ENCODE data around the gene INF2. TPM values are rescaled to one million over a fixed set of nuclear protein-coding genes. Genes with fewer than 3 reads are reported as not detected.

Gene INF2
- total RNA-seq, 1 donor: 49.2 TPM

- H4K20me1 ChIP-seq (ENCODE audit: insufficient read depth, low read length): peaks cover 4% of the 10 kb centered on the region
- DNase-seq (ENCODE audit: insufficient read length, low spot score, missing footprints): no peak
- H3K4me3 ChIP-seq (ENCODE audit: insufficient read depth, low read length): no peak overlapping the region
- peaks cover 55% of the 10 kb centered on the region for H3K36me3 ChIP-seq (ENCODE audit: insufficient read depth, low read length)
- H2AFZ ChIP-seq (ENCODE audit: low read length): no peak overlapping the region
- no peak for TF ChIP-seq CTCF (IDR thresholded peaks at IDR 0.05; ENCODE audit: extremely low read depth, low read depth, low read length)
- H3K79me2 ChIP-seq (ENCODE audit: insufficient read depth, low read length): no peaks in the 10 kb centered on the region
- no peak overlapping the region for H3K4me2 ChIP-seq (ENCODE audit: insufficient read depth, low read length)
- no peaks in the 10 kb centered on the region for H3K9me3 ChIP-seq (ENCODE audit: low read depth, low read length)
- H3K27ac ChIP-seq (ENCODE audit: low read depth, low read length): no peak overlapping the region
- no peaks in the 10 kb centered on the region for H3K4me1 ChIP-seq (ENCODE audit: insufficient read depth, low read length)
- no peaks in the 10 kb centered on the region for H3K27me3 ChIP-seq (ENCODE audit: insufficient read depth, low read length)
These were observed 26.5 kb downstream of the INF2 start for GRCh38 chr14:104715871-104716270.

- no peak for TF ChIP-seq CTCF (IDR thresholded peaks at IDR 0.05; ENCODE audit: extremely low read depth, low read depth, low read length)
- no peak overlapping the region for H3K4me3 ChIP-seq (ENCODE audit: insufficient read depth, low read length)
- H3K27ac ChIP-seq (ENCODE audit: low read depth, low read length): no peak overlapping the region
- H3K36me3 ChIP-seq (ENCODE audit: insufficient read depth, low read length): peaks cover 47% of the 10 kb centered on the region
- peaks cover 13% of the 10 kb centered on the region for H4K20me1 ChIP-seq (ENCODE audit: insufficient read depth, low read length)
- no peak for DNase-seq (ENCODE audit: insufficient read length, low spot score, missing footprints)
- no peaks in the 10 kb centered on the region for H3K9me3 ChIP-seq (ENCODE audit: low read depth, low read length)
- H3K79me2 ChIP-seq (ENCODE audit: insufficient read depth, low read length): no peaks in the 10 kb centered on the region
- no peak overlapping the region for H3K4me2 ChIP-seq (ENCODE audit: insufficient read depth, low read length)
- no peak overlapping the region for H2AFZ ChIP-seq (ENCODE audit: low read length)
- no peaks in the 10 kb centered on the region for H3K27me3 ChIP-seq (ENCODE audit: insufficient read depth, low read length)
- H3K4me1 ChIP-seq (ENCODE audit: insufficient read depth, low read length): peaks cover 8% of the 10 kb centered on the region
These were observed 27.7 kb downstream of the INF2 start for GRCh38 chr14:104717137-104717536.

- no peak overlapping the region for H3K27ac ChIP-seq (ENCODE audit: low read depth, low read length)
- no peak overlapping the region for H3K4me2 ChIP-seq (ENCODE audit: insufficient read depth, low read length)
- H3K4me1 ChIP-seq (ENCODE audit: insufficient read depth, low read length): peaks cover 10% of the 10 kb centered on the region
- TF ChIP-seq CTCF (IDR thresholded peaks at IDR 0.05; ENCODE audit: extremely low read depth, low read depth, low read length): no peak
- H3K27me3 ChIP-seq (ENCODE audit: insufficient read depth, low read length): no peaks in the 10 kb centered on the region
- H4K20me1 ChIP-seq (ENCODE audit: insufficient read depth, low read length): peaks cover 15% of the 10 kb centered on the region
- DNase-seq (ENCODE audit: insufficient read length, low spot score, missing footprints): no peak
- H3K4me3 ChIP-seq (ENCODE audit: insufficient read depth, low read length): no peak overlapping the region
- no peaks in the 10 kb centered on the region for H3K79me2 ChIP-seq (ENCODE audit: insufficient read depth, low read length)
- no peak overlapping the region for H2AFZ ChIP-seq (ENCODE audit: low read length)
- peaks cover 42% of the 10 kb centered on the region for H3K36me3 ChIP-seq (ENCODE audit: insufficient read depth, low read length)
- H3K9me3 ChIP-seq (ENCODE audit: low read depth, low read length): no peaks in the 10 kb centered on the region
These were observed 28.2 kb downstream of the INF2 start for GRCh38 chr14:104717646-104718045.

- H3K9me3 ChIP-seq (ENCODE audit: low read depth, low read length): no peaks in the 10 kb centered on the region
- H3K36me3 ChIP-seq (ENCODE audit: insufficient read depth, low read length): peaks cover 38% of the 10 kb centered on the region
These were observed 28.7 kb downstream of the INF2 start for GRCh38 chr14:104718147-104718546.

More at GRCh38 chr14:104718147-104718546, 28.7 kb downstream of the INF2 start:
- no peak overlapping the region for H3K4me2 ChIP-seq (ENCODE audit: insufficient read depth, low read length)
- no peak overlapping the region for H3K4me3 ChIP-seq (ENCODE audit: insufficient read depth, low read length)
- TF ChIP-seq CTCF (IDR thresholded peaks at IDR 0.05; ENCODE audit: extremely low read depth, low read depth, low read length): no peak
- no peaks in the 10 kb centered on the region for H3K79me2 ChIP-seq (ENCODE audit: insufficient read depth, low read length)
- H4K20me1 ChIP-seq (ENCODE audit: insufficient read depth, low read length): peaks cover 19% of the 10 kb centered on the region
- no peaks in the 10 kb centered on the region for H3K27me3 ChIP-seq (ENCODE audit: insufficient read depth, low read length)
- no peak overlapping the region for H2AFZ ChIP-seq (ENCODE audit: low read length)
- no peak for DNase-seq (ENCODE audit: insufficient read length, low spot score, missing footprints)
- H3K27ac ChIP-seq (ENCODE audit: low read depth, low read length): no peak overlapping the region
- peaks cover 10% of the 10 kb centered on the region for H3K4me1 ChIP-seq (ENCODE audit: insufficient read depth, low read length)

Measured in osteoblast (primary cell).